ENCODE results near the gene NKAIN2.

The NKAIN2 gene

GRCh38 chr6:124064317-124065113, 260.9 kb downstream of the NKAIN2 start:
- TF ChIP-seq, protein P1, sequence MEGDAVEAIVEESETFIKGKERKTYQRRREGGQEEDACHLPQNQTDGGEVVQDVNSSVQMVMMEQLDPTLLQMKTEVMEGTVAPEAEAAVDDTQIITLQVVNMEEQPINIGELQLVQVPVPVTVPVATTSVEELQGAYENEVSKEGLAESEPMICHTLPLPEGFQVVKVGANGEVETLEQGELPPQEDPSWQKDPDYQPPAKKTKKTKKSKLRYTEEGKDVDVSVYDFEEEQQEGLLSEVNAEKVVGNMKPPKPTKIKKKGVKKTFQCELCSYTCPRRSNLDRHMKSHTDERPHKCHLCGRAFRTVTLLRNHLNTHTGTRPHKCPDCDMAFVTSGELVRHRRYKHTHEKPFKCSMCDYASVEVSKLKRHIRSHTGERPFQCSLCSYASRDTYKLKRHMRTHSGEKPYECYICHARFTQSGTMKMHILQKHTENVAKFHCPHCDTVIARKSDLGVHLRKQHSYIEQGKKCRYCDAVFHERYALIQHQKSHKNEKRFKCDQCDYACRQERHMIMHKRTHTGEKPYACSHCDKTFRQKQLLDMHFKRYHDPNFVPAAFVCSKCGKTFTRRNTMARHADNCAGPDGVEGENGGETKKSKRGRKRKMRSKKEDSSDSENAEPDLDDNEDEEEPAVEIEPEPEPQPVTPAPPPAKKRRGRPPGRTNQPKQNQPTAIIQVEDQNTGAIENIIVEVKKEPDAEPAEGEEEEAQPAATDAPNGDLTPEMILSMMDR (IDR thresholded peaks at IDR 0.05; ENCODE audit: low read depth, low read length, missing control alignments): no peak
- no peak for DNase-seq (ENCODE audit: extremely low read depth, low read depth)
- no peak overlapping the region for H3K4me3 ChIP-seq (replicated peaks; ENCODE audit: low read depth, low read length)

DNA sequence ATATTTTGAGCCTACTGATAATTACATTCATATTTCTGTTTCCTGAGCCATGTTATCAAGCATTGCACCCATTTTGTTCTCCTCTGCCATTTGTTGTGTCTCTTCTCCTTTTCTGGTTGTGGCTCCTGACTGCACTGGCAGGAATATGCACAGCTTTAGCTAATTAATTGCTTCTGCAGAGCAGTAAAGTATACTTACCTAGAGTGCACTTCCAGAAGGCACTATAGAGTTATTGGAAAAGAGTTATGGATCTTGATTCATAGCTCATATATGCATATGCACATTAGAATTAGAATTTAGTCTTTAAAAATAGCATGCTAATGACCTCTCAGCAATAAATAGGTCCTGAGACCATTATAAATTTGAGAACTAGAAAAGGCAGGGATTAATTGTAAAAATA, 262.6 kb downstream of the NKAIN2 start:
- H3K4me3 ChIP-seq (replicated peaks; ENCODE audit: low read depth, low read length): no peak overlapping the region
- TF ChIP-seq, protein P1 (IDR thresholded peaks at IDR 0.05; ENCODE audit: low read depth, low read length, missing control alignments): no peak
- no peak for DNase-seq (ENCODE audit: extremely low read depth, low read depth)

- no peak overlapping the region for H3K4me3 ChIP-seq (replicated peaks; ENCODE audit: low read depth, low read length)
- TF ChIP-seq, protein P1 (IDR thresholded peaks at IDR 0.05; ENCODE audit: low read depth, low read length, missing control alignments): no peak
- DNase-seq (ENCODE audit: extremely low read depth, low read depth): no peak
Measured at GRCh38 chr6:124066946-124067552, 263.4 kb downstream of the NKAIN2 start.

DNA sequence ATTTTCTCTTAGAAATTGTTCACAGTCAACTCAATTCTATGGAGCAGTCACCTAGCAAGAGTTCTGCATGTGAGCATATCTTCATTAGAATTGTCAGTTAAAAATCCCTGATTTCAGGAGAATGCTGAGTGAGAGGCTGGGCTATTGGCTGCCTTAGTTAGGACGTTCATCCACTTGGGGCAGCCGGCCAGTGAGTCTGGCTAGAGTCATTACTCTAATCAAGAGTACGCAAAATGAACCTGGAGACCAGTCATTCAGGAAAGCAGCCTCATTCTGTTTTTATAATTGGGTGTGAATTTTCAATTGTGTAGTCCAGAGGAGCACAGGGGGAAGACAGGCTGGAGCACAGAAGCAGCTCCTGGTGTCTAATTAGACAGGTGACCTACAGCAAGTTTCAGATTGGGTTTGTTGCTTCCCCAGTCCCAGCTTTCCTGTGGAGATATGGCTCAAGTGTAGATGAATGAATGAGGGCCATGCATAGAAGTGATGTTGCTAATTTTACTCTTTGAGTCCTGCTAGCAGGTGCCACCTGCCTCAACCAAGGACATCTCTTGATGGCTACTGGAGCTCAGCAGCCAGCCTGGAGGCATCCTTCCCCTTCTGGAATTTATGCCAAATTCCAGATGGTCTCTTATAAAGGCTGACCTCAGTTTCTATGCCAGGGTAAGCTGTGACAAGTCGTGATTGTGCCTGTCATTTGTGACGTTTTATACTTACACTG, 265.7 kb downstream of the NKAIN2 start:
- TF ChIP-seq, protein P1 (IDR thresholded peaks at IDR 0.05; ENCODE audit: low read depth, low read length, missing control alignments): no peak
- no peak overlapping the region for H3K4me3 ChIP-seq (replicated peaks; ENCODE audit: low read depth, low read length)
- no peak for DNase-seq (ENCODE audit: extremely low read depth, low read depth)

DNA sequence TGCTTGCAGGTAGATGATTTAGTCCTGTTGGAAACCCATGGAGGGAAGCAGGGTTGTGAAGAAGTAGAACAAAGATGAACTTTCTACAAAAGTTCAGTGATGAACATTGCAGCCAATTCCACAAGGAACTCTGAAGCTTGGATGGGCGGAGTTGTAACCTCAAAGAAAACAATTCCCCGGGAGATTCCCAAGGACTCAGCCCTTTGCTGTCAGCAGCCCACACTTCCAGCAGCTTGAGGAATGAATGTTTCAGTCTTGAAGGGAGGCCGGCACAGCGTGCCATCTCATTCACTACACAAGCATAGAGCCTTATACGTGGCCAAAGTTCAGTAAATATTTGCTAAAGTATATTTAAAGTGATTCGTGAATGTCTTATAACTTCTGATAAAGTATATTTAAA, 269.4 kb downstream of the NKAIN2 start:
- no peak overlapping the region for H3K4me3 ChIP-seq (replicated peaks; ENCODE audit: low read depth, low read length)
- TF ChIP-seq, protein P1 (IDR thresholded peaks at IDR 0.05; ENCODE audit: low read depth, low read length, missing control alignments): no peak
- DNase-seq (ENCODE audit: extremely low read depth, low read depth): no peak

- H3K4me3 ChIP-seq (replicated peaks; ENCODE audit: low read depth, low read length): no peak overlapping the region
- no peak for DNase-seq (ENCODE audit: extremely low read depth, low read depth)
Measured at GRCh38 chr6:124073820-124074587, 270.3 kb downstream of the NKAIN2 start.

More at GRCh38 chr6:124073820-124074587, 270.3 kb downstream of the NKAIN2 start:
- TF ChIP-seq, protein P1 (IDR thresholded peaks at IDR 0.05; ENCODE audit: low read depth, low read length, missing control alignments): no peak

All from HFF-Myc (cell line).